HG02884 (cell line): ENCODE results near the gene PBXIP1.

Source experiments
- ATAC-seq: cut with Tn5 transposase; IDR thresholded peaks from one replicate; pipeline ENCODE4 v1.9.1; 2021; ENCODE audit warnings: mild to moderate bottlenecking, moderate library complexity; ENCODE audit not compliant: unreplicated experiment

PBXIP1 gene

DNA sequence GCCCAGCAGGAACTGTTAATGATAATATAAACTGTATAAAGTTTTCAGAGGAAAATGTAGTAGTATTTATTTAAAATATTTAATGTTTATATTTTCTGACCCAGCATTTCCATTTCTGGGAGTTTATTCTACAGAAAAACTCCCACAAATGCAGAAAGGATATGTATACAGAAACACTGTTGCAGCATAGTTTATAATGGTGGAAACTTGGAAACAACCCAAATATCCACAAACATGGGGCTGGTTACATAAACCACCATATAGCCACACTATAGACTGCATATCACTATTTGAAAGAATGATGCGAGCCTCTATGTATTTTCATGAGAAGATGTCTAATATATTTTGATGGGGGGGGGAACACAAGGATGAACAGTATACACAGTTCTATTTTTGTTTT is 54.3 kb downstream of the PBXIP1 start:
- ATAC-seq = no peak

- no peak for ATAC-seq
Measured at GRCh38 chr1:154899041-154899440, 56.9 kb downstream of the PBXIP1 start.

DNA sequence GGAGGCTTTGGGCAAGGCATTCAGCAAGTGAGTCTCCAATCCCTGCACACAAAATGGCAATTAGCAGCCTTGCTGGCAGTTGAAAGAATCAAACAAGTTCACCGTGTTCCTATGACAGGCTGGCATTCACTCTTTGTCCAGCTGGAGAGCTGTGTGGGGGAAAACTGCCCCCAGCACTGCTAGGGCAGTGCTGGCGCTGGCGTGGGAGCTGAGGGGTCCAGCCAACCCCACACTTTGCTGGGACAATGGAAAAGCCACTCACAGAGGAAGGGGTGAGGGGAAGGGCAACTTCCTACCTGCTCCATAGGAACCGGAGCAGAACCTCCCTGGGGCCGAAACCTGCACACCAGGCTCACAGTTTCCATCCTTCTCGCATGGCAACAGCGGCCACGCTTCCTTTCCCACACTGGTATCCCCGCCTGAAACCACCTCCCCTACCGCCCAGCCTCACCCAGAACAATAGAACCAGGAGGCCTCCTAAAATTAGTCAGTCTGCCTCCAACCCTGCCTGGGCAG is 59.1 kb downstream of the PBXIP1 start:
- no peak for ATAC-seq

DNA sequence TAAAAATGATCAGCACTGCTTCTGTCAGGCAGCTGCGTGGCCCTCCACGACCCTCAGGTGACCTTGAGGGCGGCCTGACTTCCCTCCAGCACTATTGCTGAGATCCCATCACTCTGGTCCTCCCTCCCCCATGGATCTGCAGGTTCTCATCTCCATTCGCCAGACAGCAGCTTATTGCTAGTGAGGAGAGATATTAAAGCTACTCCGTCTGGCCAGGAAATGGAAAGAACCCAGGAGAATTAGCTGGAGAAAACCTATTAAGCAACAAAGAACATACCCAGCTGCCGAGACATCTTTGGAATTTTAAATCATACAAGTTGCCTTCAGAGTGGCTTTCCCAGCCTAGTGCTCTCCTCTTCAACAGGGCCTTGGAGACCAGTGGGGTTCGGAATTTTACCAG is 60.1 kb downstream of the PBXIP1 start:
- ATAC-seq = no peak
